COLO668 (cell line): ENCODE results near the gene RPAIN.

Source experiments
- DNase-seq: peaks from one replicate; lab custom pipeline; 2025; ENCODE audit not compliant: unreplicated experiment; lab: John Stamatoyannopoulos, UW

Gene RPAIN, protein sequence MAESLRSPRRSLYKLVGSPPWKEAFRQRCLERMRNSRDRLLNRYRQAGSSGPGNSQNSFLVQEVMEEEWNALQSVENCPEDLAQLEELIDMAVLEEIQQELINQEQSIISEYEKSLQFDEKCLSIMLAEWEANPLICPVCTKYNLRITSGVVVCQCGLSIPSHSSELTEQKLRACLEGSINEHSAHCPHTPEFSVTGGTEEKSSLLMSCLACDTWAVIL

DNA sequence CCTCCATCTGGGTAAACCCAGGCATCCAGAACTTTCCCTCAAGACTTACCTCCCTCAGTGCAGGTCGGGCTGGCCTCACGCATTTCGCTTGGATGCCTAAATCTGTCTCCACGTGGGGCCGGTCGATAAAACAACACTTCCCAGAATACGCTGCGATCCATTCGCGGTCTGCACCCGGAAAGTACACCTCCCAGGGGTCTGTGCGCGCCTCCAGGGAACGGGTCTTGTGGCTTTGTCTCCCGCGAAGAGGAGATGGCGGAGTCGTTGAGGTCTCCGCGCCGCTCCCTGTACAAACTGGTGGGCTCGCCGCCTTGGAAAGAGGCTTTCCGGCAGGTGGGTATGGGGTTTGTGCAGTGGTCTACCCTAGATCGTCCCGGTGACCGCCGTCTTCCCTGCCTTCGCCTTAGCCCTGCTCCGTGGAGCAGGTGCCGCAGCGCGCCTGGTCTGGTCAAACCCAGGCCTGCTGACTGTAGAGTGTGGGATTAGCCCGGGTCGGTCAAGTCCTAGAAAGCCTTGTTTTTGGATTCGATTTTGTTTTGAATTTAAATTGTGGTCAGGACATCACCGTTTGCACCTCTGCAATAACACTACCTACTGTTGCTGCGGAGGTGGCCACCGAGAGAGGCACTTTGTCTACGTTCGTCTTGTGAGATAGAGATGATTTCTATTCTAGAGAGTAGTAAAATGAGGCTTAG lies at the start of gene RPAIN:
Gene RPAIN, plus strand, starts transcription at position 224 of the 695 bp plus-strand sequence. Its CDS starts 29 bp downstream, at position 253.
- DNase-seq: peak; percentile 81

DNA sequence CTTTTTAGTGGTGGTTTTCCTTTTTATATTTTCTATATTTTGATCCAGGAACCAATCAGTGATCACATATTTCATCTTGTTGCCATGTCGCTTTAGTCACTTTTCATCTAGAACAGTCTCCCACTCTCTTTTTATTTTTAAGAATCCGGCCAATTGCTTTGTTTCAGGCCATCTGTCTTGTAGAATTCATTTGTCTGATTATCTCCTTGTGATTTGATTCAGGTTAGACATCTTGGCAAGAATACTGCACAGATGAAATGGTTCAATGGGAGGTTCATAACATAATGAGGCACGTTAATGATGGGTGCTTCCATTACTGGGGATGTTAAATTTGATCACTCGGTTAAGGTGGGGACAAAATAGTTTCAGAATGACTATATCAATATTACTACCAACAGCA lies 49.6 kb upstream of the RPAIN start:
- DNase-seq: no peak

DNA sequence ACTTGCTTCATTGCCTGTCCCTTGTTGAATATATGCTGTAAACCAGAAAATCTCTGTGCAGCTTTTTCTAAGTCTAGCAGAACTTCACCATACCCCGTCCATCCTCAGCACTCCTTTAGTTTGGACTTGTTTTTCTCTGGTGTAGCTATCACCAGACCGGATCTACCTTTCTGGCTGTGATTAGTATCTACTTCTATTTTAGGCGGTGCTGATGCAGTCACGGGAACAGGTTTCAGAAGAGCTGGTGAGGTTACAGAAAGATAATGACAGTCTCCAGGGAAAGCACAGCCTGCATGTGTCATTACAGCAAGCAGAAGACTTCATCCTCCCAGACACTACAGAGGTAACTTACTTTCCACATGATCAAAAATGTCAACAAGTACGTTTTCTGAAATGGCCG lies 46.9 kb upstream of the RPAIN start:
- no peak for DNase-seq

DNA sequence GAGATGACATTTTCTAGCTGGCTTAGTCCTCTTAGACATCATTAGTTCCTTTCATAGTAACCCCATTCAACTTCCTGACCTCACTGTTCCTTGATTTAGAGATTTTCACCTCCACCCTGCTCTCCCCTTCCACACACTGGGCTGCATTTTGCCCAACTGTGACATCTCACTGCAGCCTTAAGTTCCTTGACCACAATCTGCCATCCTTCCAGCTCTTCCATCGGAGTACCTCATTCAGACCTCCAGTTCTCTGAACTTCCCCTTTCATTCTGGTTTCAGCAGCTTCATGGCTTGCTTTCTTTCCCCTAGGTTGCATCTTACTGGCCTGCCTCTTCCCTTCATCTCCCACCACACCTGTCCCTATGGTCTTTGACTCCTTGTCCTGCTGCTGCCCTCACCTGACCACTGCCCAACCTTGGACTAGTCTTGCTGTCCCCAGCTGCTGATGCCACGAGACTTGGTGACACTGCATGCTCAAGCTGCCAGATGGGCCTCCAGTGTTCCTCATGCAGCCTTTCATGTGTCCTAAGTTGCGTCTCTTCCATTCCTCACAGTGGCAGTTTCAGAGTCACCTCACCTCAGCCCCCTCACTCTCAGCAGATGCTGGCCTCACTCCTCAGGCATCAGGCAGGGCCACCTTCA lies 41.3 kb upstream of the RPAIN start:
- no peak for DNase-seq

DNA sequence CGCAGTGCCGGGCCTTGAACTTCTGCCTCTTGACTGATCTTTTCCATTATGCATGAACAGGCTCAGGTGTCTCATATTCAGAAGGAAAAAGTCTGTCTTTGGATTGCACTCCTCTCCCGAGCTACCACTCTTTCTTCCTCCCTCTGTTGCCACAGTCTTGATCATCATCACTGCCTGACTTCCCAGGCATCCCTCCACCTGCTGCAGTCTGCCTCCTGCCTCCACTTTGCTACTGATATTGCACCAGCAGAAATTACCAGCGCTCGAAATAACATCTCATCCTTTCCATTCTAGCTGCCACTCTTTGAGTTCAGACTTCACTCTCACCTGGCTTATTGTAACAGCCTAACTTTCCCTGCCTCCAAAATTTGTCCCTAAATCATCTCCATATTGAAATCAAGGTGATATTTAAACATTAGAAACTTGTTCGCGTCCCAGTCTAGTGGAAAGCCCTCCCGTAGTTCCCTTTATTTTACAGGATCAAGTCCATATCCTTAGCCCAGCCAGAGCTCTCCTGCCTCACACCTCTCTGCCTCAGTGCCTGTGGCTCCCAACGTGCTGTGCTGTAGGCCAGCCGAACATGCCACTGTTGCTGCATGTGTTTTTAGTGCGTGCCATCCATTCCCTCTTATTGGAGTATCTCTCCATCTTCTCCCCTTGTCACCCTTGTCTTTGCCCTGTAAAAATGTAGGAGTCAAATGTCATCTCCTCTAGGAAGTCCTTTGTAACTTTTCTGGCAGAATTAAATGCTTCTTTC lies 40.5 kb upstream of the RPAIN start:
- no peak for DNase-seq

DNA sequence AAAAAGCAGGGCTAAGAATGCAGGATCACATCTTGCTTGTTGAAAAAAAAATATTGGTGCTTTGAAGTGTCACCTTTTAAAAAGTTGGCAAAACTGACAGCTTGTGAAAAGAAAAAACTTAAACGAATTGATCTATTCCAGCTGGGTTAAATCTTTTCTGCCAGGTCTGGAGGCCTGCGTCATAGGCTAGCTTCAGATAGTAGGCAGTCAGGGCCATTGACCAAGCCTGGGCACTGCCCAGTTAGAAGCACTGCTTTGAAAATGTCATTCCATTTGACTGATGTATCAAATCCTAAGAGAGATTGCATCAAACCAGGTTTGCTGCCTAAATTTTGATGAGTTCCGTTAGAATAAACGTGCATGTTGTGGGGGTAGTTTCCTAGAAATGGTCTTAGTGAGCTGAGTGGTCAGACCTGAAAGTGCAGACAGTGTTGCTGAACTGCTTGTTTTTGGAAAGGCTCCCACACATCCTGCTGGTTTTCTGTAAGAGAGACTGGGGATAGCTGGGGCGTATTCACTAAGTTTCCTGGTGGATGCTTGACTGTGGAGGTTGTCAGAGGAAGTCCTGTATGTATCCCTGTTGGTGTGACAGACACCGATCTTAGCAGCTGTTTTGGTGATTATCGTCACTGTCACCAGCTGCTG lies 39.4 kb upstream of the RPAIN start:
- no peak for DNase-seq

DNA sequence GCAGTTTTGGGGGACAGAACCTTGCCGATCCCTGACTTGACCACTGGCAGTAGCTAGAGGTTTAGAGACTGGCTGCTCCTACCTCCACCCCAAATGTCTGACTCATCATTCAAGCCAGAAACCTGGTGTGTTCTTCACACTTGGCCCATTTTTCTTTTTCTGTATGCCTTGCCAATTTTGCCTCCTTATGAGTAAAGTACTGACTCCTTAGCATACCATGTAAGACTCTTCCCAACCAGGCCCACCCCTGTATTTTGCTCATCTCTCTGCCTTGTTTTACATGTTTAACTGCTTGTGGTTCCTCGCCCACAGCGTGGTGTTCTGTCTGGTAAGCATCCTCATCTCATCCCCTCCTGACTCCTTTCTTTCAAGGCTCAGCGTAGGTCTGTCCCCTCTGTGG lies 38.4 kb upstream of the RPAIN start:
- no peak for DNase-seq

DNA sequence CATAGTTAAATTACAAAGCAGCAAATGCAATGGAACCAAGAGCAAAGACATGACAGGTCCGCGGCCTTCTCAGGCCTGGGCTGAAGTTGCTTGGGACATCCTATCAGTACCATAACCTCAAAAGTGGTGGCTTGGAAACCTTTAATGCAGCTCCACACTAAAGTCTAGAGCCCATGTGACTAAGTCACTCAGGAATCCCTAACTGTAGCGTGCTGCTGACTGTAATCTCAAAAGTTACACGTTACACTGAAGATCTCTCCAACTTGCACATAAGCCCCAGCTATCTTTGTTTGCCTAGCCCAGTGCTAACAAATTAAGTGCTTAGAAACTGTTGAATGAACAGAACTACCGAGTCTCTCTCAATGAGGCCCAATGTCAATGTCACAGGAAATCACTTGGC lies 28.3 kb upstream of the RPAIN start:
- no peak for DNase-seq

DNA sequence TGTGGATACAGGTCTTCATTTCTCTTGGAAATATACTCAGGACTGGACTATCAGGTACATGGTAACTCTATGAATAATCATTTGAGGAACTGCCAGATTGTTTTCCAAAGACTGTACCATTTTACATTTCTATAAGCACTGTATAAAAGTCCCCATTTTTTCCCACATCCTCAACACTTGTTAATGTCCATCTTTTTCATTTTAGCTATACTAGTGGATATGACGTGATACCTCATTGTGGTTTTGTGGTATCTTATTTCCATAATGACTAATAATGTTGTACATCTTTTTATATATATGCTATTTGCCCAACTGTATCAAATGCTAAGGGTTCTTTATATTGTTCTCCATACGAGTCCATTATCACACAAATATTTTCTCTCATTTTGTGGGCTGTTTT lies 23.4 kb upstream of the RPAIN start:
- DNase-seq: no peak

DNA sequence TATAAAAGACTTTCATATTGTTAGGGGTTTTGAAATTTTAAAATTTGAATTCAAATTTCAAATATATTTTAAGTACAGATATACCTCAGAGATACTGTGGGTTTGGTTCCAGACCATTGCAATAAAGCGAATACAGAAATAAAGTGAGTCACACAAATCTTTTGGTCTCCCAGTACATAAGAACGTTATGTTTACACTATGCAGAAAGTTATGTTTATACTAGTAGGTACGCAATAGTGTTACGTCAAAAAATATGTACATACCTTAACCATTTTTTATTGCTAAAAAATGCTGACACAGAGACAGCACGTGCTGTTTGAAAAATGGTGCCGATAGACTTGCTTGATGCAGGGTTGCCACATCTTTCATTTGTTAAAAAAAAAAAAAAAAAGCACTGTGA lies 20.2 kb upstream of the RPAIN start:
- no peak for DNase-seq

DNA sequence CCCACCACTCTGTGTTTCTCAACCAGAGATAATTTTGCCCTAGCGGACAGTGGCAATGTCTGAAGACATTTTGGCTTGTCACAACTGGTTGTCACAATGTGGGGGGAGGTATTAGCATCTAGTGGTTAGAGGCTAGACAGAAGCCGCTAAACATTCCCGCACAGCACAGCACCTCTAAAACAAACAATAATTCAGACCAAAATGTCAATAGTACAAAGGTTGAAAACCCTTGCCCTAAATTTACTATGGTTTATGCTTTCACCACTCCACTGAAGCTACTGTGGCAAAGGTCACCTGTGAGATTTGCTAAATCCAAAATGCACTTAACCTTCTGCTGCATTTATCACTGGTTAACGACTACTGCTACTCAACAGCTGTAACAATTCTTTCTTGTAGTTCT lies 14.6 kb upstream of the RPAIN start:
- no peak for DNase-seq

DNA sequence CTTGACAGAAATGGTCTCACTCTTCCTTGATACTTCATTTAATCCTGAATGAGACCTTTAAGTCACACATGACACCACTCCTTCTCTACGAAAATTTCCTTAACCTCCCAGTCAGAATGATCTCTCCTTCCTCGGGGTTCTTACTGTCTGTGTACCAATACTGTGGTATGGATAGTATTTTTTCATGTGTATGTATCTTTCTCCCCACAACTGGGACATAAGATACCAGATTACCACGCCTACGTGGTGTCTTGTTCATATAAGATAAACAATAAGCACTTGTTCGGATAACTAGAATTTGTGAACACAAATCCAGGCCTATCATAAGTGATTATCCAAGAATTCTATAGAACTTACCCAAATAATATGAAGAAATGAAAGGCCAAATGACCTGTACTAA lies 11.8 kb upstream of the RPAIN start:
- no peak for DNase-seq

DNA sequence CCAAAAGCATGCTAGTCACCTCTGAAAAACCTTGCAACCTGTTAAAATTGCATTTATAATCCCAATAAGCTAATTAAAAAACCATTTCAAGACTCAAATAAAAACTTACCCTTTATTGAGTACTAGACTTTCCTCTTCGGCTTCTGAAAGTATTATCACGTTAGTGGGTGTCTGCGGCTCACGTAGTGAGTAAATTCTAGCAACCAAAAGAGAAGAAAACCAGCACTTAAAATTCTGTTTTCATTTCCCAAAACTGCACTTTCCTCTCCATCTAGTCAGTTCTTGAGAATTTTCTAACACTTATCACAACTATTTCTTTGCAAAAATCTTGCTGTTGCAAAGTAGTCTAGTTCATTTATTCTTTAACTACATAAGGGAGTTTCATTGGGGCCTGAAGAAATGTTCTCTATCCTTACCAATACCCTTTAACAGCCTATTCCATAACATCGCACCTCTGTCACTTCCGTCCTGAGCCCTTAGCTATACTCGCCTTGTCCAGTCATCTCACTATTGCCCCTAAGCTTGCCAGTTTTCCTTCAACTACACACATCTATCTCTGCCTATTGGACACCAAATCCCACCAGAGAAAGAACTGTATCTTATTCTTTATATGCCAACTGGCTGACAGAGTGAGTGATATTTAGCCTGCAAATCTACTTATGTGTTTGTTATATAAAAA lies 9.2 kb upstream of the RPAIN start:
- no peak for DNase-seq

DNA sequence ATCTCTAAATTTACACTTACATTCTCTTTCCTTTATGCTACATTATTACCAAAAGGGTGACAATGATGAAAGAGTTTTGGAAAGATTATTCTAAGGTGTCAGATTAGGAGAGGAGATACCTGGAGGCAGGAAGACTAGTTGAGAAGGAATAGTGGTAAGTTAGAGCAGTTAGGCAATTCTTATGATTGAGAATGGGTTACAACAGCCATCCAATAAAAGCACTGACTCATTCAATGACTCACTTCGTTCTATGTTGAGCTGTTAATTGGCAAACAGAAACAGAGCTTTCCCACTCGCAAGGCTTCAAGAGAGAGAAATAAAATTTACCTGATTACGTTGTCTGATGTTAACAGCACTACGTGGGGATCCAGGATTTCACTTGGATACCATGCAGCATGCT lies 6.3 kb upstream of the RPAIN start:
- DNase-seq: no peak

DNA sequence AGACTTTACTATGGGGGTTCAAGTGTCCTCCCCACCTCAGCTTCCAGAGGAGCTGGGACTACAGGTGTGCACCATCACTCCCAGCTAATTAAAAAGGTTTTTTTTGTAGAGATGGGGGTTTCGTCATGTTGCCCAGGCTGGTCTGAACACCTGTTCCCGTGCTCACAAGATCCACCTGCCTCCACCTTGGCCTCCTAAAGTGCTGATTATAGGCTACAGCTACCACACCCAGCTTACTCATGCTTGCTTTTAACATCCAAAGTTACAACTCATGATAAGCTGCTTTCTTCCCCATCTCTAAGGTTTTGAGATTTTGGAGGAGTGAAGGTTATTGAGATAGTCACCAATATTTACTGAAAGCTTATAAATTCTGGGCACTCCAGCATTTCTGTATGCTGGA lies 3.1 kb upstream of the RPAIN start:
- DNase-seq: peak; percentile 11

DNA sequence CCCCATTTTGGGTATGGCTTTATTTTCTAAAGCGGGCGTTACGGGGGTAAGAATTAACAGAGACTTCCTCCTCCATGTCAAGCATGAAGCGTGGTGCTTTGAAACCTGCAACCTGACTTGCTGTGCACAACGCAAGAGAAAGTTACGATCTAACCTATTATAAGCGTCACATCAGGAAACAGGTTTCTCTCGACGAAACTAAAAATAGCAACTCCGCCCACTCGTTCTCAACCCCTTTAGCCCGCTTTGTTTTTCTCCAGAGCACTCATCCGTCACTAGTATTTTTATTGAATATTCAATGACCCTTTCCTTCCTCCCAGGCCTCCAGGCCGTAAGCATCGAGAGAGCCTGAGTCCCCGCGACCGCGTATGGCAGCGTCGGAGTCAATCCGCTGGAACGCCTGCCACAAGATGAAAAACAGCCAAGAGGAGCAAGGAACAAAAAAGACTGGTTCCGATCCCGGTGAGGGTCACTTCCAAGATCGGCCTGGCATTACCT lies 1.1 kb upstream of the RPAIN start:
- DNase-seq: peak; percentile 34

DNA sequence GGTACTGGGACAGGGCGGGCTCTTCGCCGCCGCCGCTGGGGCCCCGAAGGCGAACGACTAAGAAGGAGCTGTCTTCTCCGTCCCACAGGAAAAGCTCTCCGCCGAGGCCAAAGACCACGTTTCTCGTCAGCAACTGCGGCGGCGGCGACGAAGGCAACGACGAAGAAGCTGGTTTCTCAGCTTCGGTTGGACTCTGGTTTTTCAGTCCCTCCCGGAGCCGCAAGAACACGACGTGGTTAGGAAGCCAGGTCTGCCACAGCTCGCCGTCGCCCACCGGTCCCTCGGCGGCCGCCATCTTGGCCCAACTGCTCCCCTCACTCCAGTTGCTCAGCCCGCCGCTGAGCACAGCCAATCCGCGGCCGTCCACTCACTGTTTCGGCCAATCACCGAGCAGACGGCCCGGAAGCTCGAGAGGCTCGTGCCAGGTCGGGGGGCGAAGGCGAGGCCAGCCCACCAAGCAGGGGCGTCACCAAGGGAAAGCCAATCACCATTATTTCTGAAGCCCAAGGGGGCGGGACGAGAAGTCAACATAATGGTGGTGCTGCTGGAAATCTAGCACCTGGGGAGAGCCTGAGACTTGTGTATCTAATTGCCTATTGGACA lies 525 bp upstream of the RPAIN start, which contains the start of gene NUP88:
Gene NUP88, minus strand, starts transcription at position 307 of the 603 bp plus-strand sequence. Its CDS starts 12 bp downstream, at position 295.
- DNase-seq: peak; percentile 93

DNA sequence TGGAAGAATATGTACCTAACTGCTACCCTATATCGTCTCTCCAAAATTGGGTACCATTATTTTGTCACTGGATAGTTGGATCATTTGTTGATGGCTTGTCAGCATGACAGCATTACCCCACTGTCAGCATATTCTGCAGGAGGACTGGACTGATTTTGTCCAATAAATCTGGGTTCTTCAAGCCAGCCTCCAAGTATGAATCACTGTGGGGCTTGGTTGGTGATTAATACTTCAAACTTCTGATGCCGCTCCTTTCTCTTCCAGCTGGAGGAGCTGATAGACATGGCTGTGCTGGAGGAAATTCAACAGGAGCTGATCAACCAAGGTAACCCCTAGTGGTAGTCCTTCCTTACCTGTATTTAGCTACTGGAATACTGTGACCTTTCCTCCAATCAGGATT lies 2.5 kb downstream of the RPAIN start:
- no peak for DNase-seq

DNA sequence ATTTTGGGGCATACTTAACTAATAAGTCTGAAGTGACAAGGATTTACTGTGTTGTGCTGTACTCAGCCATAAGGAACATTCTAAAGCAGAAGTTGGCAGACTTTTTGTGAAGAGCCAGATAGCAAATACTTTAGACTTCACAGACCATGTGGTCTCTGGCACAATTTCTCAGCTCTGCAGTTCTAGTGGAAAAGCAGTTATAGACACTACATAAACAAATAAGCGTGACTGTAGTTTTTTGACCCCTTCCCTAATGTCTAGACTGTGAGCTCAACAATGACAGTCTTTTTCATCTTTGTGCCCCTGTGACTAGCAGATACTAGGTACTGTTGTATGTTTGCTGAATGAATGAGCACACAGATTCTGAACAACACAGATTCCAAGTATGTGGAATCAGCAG lies 4.9 kb downstream of the RPAIN start:
- no peak for DNase-seq

DNA sequence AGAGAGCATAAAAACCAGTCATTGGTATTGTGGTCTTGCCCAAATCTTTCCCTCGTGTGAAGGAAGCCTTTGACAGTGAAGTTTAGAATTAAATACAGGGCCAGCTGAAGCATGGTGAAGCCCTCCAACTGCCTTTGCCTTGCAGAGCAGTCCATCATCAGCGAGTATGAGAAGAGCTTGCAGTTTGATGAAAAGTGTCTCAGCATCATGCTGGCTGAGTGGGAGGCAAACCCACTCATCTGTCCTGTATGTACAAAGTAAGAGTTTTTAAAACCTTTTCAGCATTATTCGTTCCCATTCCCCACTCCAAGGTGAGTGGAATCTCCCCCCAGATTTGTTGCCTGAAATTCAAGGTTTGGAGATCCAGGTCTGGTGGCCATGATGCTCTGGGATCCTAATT lies 5.8 kb downstream of the RPAIN start:
- DNase-seq: no peak
